Esophagus (tissue), 2 donors: ENCODE results near the gene USH2A. TPM values are rescaled to one million over a fixed set of nuclear protein-coding genes. Genes with fewer than 3 reads are reported as not detected.

Experiments used
- H3K27ac ChIP-seq, 2 donors: one replicate each; pipeline ENCODE4 v1.5.1; 2013; ENCODE audit warnings: low read depth in 2 of 2, mild to moderate bottlenecking in 2 of 2, inconsistent platforms in 1 of 2, low read length in 1 of 2, moderate library complexity in 1 of 2
- H3K27me3 ChIP-seq, 2 donors: one replicate each; pipeline ENCODE4 v1.6.1; 2013; ENCODE audit warnings: low read length in 2 of 2, control low read depth in 1 of 2, mild to moderate bottlenecking in 1 of 2; ENCODE audit not compliant: insufficient read depth in 2 of 2, control insufficient read depth in 1 of 2
- H3K36me3 ChIP-seq, 2 donors: one replicate each; pipeline ENCODE4 v1.6.1; 2013; ENCODE audit warnings: low read length in 1 of 2; ENCODE audit not compliant: control insufficient read depth in 2 of 2, insufficient read depth in 2 of 2
- H3K4me1 ChIP-seq, 2 donors: one replicate each; pipeline ENCODE4 v1.6.1; 2013; ENCODE audit warnings: low read length in 1 of 2; ENCODE audit not compliant: control insufficient read depth in 2 of 2, insufficient read depth in 2 of 2
- H3K4me3 ChIP-seq, 2 donors: one replicate each; pipeline ENCODE4 v1.5.1; 2013; ENCODE audit warnings: low read length in 2 of 2, mild to moderate bottlenecking in 2 of 2, low read depth in 1 of 2, moderate library complexity in 1 of 2
- H3K9me3 ChIP-seq, 2 donors: one replicate each; pipeline ENCODE4 v1.6.1; 2013; ENCODE audit warnings: mild to moderate bottlenecking in 2 of 2, low read depth in 1 of 2, low read length in 1 of 2, moderate library complexity in 1 of 2; ENCODE audit not compliant: control insufficient read depth in 2 of 2, insufficient read depth in 1 of 2
- WGBS, 2 donors: extraction: QIAGEN DNeasy Blood & Tissue Kit; methylation state at CpG; one replicate each; pipeline ENCODE4 v1.1.7; 2013; 5-methylcytosine and 5-hydroxymethylcytosine counted together
- polyA plus RNA-seq, 2 donors: library from polyadenylated mRNA; stranded (reverse); fragments of 200-250 nt; gene quantifications; one replicate each; pipeline ENCODE4 v1.2.3, GENCODE V29; 2013
- donor health status: healthy with polysubstance abuse.
- donor health status: Bipolar disorder and iron deficiency.

The USH2A gene
- polyA plus RNA-seq, 2 donors, result under 0.01 TPM; not detected in 1

GRCh38 chr1:216095400-216095799, 327.8 kb downstream of the USH2A start:
- WGBS, 2 donors, result 72 to 76% methylated on average over 4 of the region's 4 CpGs
- Histone ChIP-seq H3K36me3 (no peaks in the 10 kb centered on the region), H3K27me3 (no peaks in the 10 kb centered on the region), H3K27ac (no peak overlapping the region), H3K4me3 (no peak overlapping the region), H3K4me1 (no peaks in the 10 kb centered on the region), H3K9me3 (no peaks in the 10 kb centered on the region)

DNA sequence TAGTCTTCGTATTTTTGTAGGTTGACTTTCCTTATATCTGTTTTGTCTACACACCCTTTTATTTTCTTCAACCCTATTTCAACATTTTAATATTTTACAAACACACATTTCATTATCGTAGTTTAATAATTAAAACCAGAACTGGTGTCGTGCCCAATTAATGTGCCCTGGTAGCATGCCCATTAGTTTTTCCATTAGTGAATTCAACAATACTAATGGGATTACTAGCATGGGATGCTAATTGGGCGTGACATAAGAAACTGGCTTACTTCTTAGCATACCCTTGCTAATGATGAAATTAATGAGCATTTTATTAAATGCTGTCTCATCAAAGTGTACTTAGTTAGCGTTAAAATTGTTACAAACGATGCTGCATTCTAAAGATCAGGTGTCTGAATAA, 332.7 kb downstream of the USH2A start:
- Histone ChIP-seq H3K9me3 (no peaks in the 10 kb centered on the region), H3K27ac (no peak overlapping the region), H3K27me3 (no peaks in the 10 kb centered on the region), H3K4me1 (no peaks in the 10 kb centered on the region), H3K4me3 (no peak overlapping the region), H3K36me3 (no peaks in the 10 kb centered on the region)
- WGBS, 2 donors, result 81 to 86% methylated on average over 6 of the region's 6 CpGs

GRCh38 chr1:216086678-216087077, 336.6 kb downstream of the USH2A start:
- WGBS, 2 donors, result 86 to 88% methylated on average over 3 of the region's 3 CpGs
- H3K4me1 ChIP-seq, result no peaks in the 10 kb centered on the region
- no peaks in the 10 kb centered on the region for H3K36me3 ChIP-seq
- no peak overlapping the region for H3K27ac ChIP-seq
- no peaks in the 10 kb centered on the region for H3K9me3 ChIP-seq
- H3K4me3 ChIP-seq, result no peak overlapping the region
- H3K27me3 ChIP-seq, result no peaks in the 10 kb centered on the region

DNA sequence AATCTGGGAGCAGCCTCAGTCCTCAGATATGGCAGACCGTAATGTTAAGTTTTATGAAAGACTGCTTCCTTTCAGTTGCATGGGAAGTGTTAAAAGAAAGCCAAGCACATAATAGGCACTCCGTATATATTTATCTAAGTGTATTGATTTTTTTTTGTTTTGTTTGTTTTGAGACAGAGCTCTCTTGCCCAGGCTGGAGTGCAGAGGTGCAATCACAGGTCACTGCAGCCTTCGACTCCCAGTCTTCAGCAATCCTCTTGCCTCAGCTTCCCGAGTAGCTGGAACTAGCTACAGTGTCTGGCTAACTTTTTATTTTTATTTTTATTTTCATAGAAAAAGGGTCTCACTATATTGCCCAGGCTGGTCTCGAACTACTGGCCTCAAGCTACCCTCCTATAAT, 341.8 kb downstream of the USH2A start:
- Histone ChIP-seq H3K27me3 (no peaks in the 10 kb centered on the region), H3K36me3 (no peaks in the 10 kb centered on the region), H3K27ac (no peak overlapping the region), H3K4me1 (no peaks in the 10 kb centered on the region), H3K9me3 (no peaks in the 10 kb centered on the region), H3K4me3 (no peak overlapping the region)
- 55 to 62% methylated on average over 5 of the region's 5 CpGs for WGBS, 2 donors

GRCh38 chr1:216076751-216077150, 346.5 kb downstream of the USH2A start:
- no peaks in the 10 kb centered on the region for H3K4me1 ChIP-seq
- WGBS, 2 donors, result 62 to 70% methylated on average over 2 of the region's 2 CpGs
- no peaks in the 10 kb centered on the region for H3K27me3 ChIP-seq
- no peak overlapping the region for H3K4me3 ChIP-seq
- no peaks in the 10 kb centered on the region for H3K36me3 ChIP-seq
- H3K27ac ChIP-seq, result no peak overlapping the region
- H3K9me3 ChIP-seq, result no peaks in the 10 kb centered on the region

- no peak overlapping the region for H3K4me3 ChIP-seq
- no peaks in the 10 kb centered on the region for H3K27me3 ChIP-seq
- no peak overlapping the region for H3K27ac ChIP-seq
- no peaks in the 10 kb centered on the region for H3K9me3 ChIP-seq
- H3K36me3 ChIP-seq, result no peaks in the 10 kb centered on the region
- 76 to 80% methylated on average over 3 of the region's 3 CpGs for WGBS, 2 donors
- no peaks in the 10 kb centered on the region for H3K4me1 ChIP-seq
Measured at GRCh38 chr1:216075339-216075738, 347.9 kb downstream of the USH2A start.

DNA sequence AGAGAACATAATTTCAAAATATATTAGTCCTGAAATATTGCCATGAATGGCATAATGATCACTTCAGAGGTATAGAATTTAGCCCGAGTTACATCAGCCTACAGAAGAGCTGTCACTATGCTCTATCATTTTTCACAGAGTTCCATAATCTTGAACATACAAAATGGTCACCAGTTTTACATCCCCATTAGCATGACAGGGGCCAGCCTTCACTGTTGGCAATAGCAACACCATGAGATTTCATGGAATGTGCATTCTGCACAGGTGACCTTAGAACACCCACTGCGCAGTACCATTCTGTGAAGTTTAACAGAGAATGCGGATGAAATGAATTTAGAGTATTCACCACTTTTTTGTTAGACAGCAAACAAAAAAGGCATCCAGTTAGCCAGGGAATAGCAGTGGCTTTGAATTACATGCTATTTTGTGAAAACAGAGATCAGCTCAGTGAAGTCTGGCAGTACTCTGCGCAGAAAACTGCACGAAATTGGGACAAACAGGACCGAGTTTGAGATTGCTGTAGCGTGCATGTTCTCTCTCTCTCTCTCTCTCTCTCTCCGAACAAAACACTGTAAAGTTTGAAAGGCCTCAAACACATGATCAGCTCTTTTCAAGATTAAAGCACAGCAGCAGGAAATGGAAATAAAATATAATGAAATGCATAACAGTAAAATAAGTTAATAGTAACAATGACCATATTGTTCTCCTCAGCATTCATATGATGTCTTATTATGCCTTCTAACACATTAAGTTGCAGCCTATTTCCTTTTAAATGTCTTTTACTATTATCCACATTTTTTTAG, 349.3 kb downstream of the USH2A start:
- Histone ChIP-seq H3K4me3 (no peak overlapping the region), H3K4me1 (no peaks in the 10 kb centered on the region), H3K27me3 (no peaks in the 10 kb centered on the region), H3K27ac (no peak overlapping the region), H3K9me3 (no peaks in the 10 kb centered on the region), H3K36me3 (no peaks in the 10 kb centered on the region)
- WGBS, 2 donors, result 85 to 89% methylated on average over 8 of the region's 8 CpGs

- H3K36me3 ChIP-seq, result no peaks in the 10 kb centered on the region
- no peaks in the 10 kb centered on the region for H3K9me3 ChIP-seq
- no peak overlapping the region for H3K27ac ChIP-seq
- H3K4me3 ChIP-seq, result no peak overlapping the region
- H3K27me3 ChIP-seq, result no peaks in the 10 kb centered on the region
- no peaks in the 10 kb centered on the region for H3K4me1 ChIP-seq
- 60 to 75% methylated on average over 3 of the region's 3 CpGs for WGBS, 2 donors
Measured at GRCh38 chr1:216071262-216071661, 352.0 kb downstream of the USH2A start.

DNA sequence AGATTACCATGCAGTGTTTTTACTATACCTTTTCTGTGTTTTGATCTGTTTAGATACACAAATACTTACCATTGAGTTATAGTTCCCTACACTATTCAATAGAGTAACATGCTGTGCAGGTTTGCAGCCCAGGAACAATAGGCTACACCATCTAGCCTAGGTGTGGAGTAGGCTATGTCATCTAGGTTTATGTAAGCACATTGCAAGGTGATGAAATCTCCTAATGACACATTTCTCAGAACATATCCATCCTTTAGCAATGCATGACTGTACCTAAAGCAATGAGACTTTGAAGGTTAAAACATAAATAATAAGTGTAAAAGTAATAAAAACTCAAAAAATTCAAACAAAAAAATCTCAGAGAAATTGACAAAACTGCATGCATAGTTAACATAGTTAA, 358.6 kb downstream of the USH2A start:
- H3K9me3 ChIP-seq, result no peaks in the 10 kb centered on the region
- no peaks in the 10 kb centered on the region for H3K36me3 ChIP-seq
- no peak overlapping the region for H3K4me3 ChIP-seq
- no peak overlapping the region for H3K27ac ChIP-seq
- H3K4me1 ChIP-seq, result no peaks in the 10 kb centered on the region
- H3K27me3 ChIP-seq, result no peaks in the 10 kb centered on the region

DNA sequence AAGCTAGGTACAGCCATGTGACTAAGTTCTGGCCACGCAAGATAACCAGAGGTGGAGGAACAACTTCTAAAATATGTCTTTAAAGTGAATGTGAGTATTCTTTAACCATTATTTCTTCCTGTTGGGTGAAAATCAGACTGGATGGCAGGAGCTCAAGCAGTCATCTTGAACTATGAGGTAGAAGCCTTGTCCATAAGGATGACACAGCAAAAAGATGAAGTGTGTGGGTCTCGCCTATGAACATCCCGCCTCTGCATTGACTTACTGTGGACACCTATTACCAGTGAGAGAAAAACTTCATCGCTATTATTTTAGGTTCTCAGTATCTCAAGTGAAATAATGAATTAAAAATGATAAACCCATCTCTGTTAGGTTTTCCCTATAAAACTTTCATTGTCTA, 365.3 kb downstream of the USH2A start:
- H3K4me1 ChIP-seq, result no peaks in the 10 kb centered on the region
- no peaks in the 10 kb centered on the region for H3K9me3 ChIP-seq
- H3K27me3 ChIP-seq, result no peaks in the 10 kb centered on the region
- H3K36me3 ChIP-seq, result no peaks in the 10 kb centered on the region
- no peak overlapping the region for H3K4me3 ChIP-seq
- 92 to 98% methylated on average over 4 of the region's 4 CpGs for WGBS, 2 donors
- no peak overlapping the region for H3K27ac ChIP-seq
